ENCODE results near the gene CKMT2. TPM values are rescaled to one million over a fixed set of nuclear protein-coding genes. Genes with fewer than 3 reads are reported as not detected.

The CKMT2 gene
- total RNA-seq, 1 donor from 2014 or later: 2.6 TPM

DNA sequence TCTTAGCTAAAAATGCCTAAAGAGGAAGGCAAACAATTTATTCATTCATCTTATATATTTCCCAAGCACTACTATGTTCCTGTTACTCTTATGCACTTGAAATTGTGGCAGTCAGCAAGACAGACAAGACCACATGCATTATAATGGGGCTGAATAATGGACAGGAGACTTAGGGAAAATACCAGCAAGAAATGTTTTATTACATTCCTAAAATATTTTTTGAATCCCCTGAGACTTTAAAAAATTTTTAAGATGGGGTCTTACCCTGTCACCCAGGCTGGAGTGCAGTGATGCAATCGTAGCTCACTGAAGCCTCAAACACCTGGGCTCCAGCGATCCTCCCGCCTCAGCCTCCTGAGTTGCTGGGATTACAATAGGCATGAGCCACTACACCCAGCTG lies 81.5 kb downstream of the CKMT2 start:
- Mint-ChIP-seq H3K9me3 (no peaks in the 10 kb centered on the region), H3K4me1 (no peaks in the 10 kb centered on the region), H3K27ac (no peak overlapping the region), H3K4me3 (no peak overlapping the region), H3K36me3 (peaks cover 24% of the 10 kb centered on the region), H3K27me3 (ENCODE audit: low read depth) (no peaks in the 10 kb centered on the region)
- no peak for DNase-seq (ENCODE audit: low spot score in 2 of 2, unreplicated experiment in 2 of 2)
- TF ChIP-seq, protein P1, sequence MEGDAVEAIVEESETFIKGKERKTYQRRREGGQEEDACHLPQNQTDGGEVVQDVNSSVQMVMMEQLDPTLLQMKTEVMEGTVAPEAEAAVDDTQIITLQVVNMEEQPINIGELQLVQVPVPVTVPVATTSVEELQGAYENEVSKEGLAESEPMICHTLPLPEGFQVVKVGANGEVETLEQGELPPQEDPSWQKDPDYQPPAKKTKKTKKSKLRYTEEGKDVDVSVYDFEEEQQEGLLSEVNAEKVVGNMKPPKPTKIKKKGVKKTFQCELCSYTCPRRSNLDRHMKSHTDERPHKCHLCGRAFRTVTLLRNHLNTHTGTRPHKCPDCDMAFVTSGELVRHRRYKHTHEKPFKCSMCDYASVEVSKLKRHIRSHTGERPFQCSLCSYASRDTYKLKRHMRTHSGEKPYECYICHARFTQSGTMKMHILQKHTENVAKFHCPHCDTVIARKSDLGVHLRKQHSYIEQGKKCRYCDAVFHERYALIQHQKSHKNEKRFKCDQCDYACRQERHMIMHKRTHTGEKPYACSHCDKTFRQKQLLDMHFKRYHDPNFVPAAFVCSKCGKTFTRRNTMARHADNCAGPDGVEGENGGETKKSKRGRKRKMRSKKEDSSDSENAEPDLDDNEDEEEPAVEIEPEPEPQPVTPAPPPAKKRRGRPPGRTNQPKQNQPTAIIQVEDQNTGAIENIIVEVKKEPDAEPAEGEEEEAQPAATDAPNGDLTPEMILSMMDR (IDR thresholded peaks at IDR 0.05; ENCODE audit: unreplicated experiment): no peak

DNA sequence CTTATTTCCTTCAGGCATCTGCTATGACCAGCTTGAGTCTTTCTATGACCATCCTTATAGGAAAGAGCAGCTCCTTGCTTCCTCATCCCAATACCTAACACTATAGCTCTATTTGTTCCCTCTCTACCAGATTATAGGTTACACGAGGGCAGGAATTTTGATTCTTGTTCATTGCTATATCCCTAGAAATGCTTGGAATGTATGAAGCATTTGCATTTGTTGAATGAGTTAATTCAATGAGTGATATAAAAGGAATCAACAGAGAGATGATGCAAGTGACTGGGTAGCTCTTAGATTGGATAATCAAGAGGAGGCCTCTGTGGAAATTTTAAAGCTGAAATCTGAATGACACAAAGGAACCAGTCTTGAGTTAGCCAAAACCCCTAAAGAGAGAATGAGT lies 82.2 kb downstream of the CKMT2 start:
- peaks cover 22% of the 10 kb centered on the region for H3K36me3 Mint-ChIP-seq
- H3K9me3 Mint-ChIP-seq: no peaks in the 10 kb centered on the region
- no peaks in the 10 kb centered on the region for H3K4me1 Mint-ChIP-seq
- H3K27me3 Mint-ChIP-seq (ENCODE audit: low read depth): no peaks in the 10 kb centered on the region
- DNase-seq (ENCODE audit: low spot score in 2 of 2, unreplicated experiment in 2 of 2): no peak
- H3K27ac Mint-ChIP-seq: no peak overlapping the region
- TF ChIP-seq, protein P1 (IDR thresholded peaks at IDR 0.05; ENCODE audit: unreplicated experiment): no peak
- H3K4me3 Mint-ChIP-seq: no peak overlapping the region

DNA sequence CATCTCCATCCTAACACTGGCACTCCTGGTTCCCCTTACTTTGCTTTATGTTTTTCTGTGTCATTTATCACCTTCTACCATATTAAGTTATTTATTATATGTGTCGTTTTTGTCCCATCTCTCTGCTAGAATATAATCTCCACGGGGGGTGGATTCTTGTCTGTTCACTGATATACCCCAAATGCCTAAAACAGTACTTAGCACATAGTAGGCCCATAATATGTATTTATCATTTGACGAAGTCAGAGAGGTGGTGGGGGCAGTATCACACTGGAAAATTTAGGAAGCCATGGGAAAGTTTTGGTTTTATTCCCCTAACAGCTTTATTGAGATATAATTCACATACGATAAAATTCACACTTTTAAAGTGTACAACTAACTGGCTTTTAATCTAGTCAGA lies 82.7 kb downstream of the CKMT2 start:
- H3K36me3 Mint-ChIP-seq: peaks cover 22% of the 10 kb centered on the region
- no peak for DNase-seq (ENCODE audit: low spot score in 2 of 2, unreplicated experiment in 2 of 2)
- no peak overlapping the region for H3K4me3 Mint-ChIP-seq
- H3K4me1 Mint-ChIP-seq: no peaks in the 10 kb centered on the region
- no peaks in the 10 kb centered on the region for H3K9me3 Mint-ChIP-seq
- H3K27me3 Mint-ChIP-seq (ENCODE audit: low read depth): no peaks in the 10 kb centered on the region
- H3K27ac Mint-ChIP-seq: no peak overlapping the region
- TF ChIP-seq, protein P1 (IDR thresholded peaks at IDR 0.05; ENCODE audit: unreplicated experiment): no peak

Other genes starting within 250 kb of the CKMT2 start
- gene ZCCHC9, start 68.3 kb downstream of the CKMT2 start, total RNA-seq: 25.4 to 27.0 TPM (median 25.6 TPM) in 3 replicates
- not detected in 3 replicates for gene ACOT12, start 160.8 kb downstream of the CKMT2 start, total RNA-seq

Data from mesothelial cell of epicardium (in vitro differentiated cells).